NOMO-1 treated with DMSO at 0.1 percent for 48 hours (cell line): ENCODE data around the gene GIT1.

Experiments used
- DNase-seq: peaks from one replicate; lab custom pipeline; 2025; ENCODE audit not compliant: unreplicated experiment; lab: John Stamatoyannopoulos, UW

Gene GIT1

GRCh38 chr17:29593591-29594518, 4.4 kb upstream of the GIT1 start:
- DNase-seq, result peak; percentile 15

GRCh38 chr17:29592850-29593551, 3.6 kb upstream of the GIT1 start, which contains the start of gene ANKRD13B:
Gene ANKRD13B (plus strand): TSS chr17:29593132. CDS start chr17:29593622, 490 bp downstream.
- DNase-seq, result no peak

- DNase-seq, result peak; percentile 58
Observed at GRCh38 chr17:29591737-29592608, 2.5 kb upstream of the GIT1 start.

- DNase-seq, result no peak
Observed at GRCh38 chr17:29591146-29591736, 1.8 kb upstream of the GIT1 start.

GRCh38 chr17:29590411-29591145, 1.1 kb upstream of the GIT1 start:
- no peak for DNase-seq

GRCh38 chr17:29588562-29589411, 661 bp downstream of the GIT1 start:
- DNase-seq, result no peak

- DNase-seq, result no peak
Observed at GRCh38 chr17:29588017-29588561, 1.4 kb downstream of the GIT1 start.

- DNase-seq, result no peak
Observed at GRCh38 chr17:29587591-29587990, 1.9 kb downstream of the GIT1 start.

- DNase-seq, result no peak
Observed at GRCh38 chr17:29586676-29587469, 2.6 kb downstream of the GIT1 start.

- DNase-seq, result no peak
Observed at GRCh38 chr17:29585080-29585751, 4.2 kb downstream of the GIT1 start.

- DNase-seq, result no peak
Observed at GRCh38 chr17:29584452-29585079, 4.9 kb downstream of the GIT1 start.

GRCh38 chr17:29583324-29584248, 5.9 kb downstream of the GIT1 start:
- DNase-seq, result no peak

GRCh38 chr17:29582772-29583171, 6.7 kb downstream of the GIT1 start:
- no peak for DNase-seq

- no peak for DNase-seq
Observed at GRCh38 chr17:29582254-29582765, 7.1 kb downstream of the GIT1 start.

- DNase-seq, result no peak
Observed at GRCh38 chr17:29581583-29582253, 7.7 kb downstream of the GIT1 start.
